ENCODE results near the gene BRD4. TPM values are rescaled to one million over a fixed set of nuclear protein-coding genes. Genes with fewer than 3 reads are reported as not detected.

BRD4 gene
- total and polyA plus RNA-seq, 8 donors, result 10.6 to 113 (median 20.5) TPM

DNA sequence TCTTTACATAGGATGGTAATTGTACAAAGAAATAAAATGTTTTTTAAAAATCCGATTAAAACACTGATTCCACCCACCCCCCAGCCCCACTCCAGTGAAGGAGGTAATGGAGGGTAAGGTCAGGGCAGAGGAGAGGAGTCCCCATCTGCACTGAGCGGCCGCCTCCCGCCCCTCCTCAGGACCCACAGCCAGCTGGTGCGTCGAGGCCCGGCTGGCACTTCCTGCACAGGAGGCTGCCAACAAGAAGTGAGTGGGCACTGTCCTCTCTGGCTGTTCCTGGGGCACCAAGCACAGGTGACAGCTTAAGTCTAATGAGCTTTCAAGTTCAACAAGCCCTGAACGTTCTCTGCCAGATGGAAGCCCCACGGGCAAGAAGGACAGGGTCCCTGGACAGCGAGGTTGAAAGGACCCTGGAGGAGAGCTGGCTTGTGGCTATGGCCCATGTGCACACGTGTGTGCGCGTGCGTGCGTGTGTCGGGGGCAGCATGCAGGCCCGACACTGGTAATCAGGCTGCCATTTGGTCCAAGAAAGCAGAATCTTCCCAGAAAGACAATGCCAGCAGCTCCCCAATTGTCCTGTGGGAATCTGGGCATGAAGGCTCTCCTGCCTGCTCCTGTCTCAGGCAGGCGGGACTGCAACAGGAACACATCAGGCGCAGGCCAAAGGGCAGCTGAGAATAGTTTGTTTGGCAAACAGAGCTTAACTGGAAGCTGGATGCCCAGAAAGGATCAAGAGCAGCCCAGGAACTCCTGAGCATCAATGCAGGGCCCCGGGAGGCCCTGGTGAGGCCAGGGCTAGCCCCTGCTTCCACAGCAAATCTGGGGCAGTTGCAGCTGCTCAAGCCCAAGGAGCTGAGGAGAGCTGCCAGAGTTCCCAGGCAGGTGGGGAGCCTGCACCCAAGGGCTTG lies 85.0 kb downstream of the BRD4 start:
- H3K4me1 ChIP-seq, result peaks cover 54 to 70% (median 60%) of the 10 kb centered on the region in 4 donors
- no peak for TF ChIP-seq POLR2A (IDR thresholded peaks at IDR 0.05)
- TF ChIP-seq POLR2AphosphoS5 (IDR thresholded peaks at IDR 0.05), result peak in 1 of 3 donors; percentile 22
- 61 to 75% (median 70%) methylated on average over 18 to 20 of the region's 20 CpGs for WGBS, 5 donors
- peak overlapping the region; percentile 31 to 91 (median 87) for H3K27ac ChIP-seq
- no peaks in the 10 kb centered on the region for H3K9me3 ChIP-seq
- no peak for DNase-seq
- intact Hi-C loops (cut with DNase I; ENCODE audit: low total_unique reads), result no loop called here
- peaks cover 44 to 93% (median 88%) of the 10 kb centered on the region in 4 donors for H3K36me3 ChIP-seq
- no peak overlapping the region for H3K4me3 ChIP-seq
- no peaks in the 10 kb centered on the region for H3K27me3 ChIP-seq

DNA sequence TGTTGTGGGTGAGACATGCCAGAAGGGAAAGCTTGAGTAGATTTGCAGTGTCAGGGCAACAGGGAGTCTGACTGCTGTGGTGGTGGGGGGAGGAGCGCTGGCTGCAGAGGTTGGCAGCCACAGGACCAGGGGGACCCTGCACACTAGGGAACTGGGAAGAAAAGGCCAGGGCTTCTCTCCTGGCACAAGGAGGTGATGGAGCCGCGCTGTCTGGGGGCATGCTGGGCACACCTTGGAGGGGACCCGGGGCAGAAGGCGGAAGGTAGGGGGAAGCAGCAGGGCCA lies 86.2 kb downstream of the BRD4 start:
- Histone ChIP-seq H3K27ac (peak overlapping the region in 4 of 5 donors; percentile 85 to 91 (median 88)), H3K27me3 (no peaks in the 10 kb centered on the region), H3K4me3 (no peak overlapping the region), H3K36me3 (peaks cover 44 to 95% (median 88%) of the 10 kb centered on the region in 4 donors), H3K9me3 (no peaks in the 10 kb centered on the region), H3K4me1 (peaks cover 43 to 60% (median 51%) of the 10 kb centered on the region in 4 donors)
- DNase-seq, result no peak
- WGBS, 5 donors, result 89 to 94% (median 92%) methylated on average over 5 of the region's 5 CpGs
- TF ChIP-seq POLR2AphosphoS5 (IDR thresholded peaks at IDR 0.05), result no peak
- no peak for TF ChIP-seq EP300 (IDR thresholded peaks at IDR 0.05)
- TF ChIP-seq POLR2A (IDR thresholded peaks at IDR 0.05), result no peak
- TF ChIP-seq, protein P1, sequence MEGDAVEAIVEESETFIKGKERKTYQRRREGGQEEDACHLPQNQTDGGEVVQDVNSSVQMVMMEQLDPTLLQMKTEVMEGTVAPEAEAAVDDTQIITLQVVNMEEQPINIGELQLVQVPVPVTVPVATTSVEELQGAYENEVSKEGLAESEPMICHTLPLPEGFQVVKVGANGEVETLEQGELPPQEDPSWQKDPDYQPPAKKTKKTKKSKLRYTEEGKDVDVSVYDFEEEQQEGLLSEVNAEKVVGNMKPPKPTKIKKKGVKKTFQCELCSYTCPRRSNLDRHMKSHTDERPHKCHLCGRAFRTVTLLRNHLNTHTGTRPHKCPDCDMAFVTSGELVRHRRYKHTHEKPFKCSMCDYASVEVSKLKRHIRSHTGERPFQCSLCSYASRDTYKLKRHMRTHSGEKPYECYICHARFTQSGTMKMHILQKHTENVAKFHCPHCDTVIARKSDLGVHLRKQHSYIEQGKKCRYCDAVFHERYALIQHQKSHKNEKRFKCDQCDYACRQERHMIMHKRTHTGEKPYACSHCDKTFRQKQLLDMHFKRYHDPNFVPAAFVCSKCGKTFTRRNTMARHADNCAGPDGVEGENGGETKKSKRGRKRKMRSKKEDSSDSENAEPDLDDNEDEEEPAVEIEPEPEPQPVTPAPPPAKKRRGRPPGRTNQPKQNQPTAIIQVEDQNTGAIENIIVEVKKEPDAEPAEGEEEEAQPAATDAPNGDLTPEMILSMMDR (IDR thresholded peaks at IDR 0.05), result no peak
- intact Hi-C loops (cut with DNase I; ENCODE audit: low total_unique reads), result no loop called here

DNA sequence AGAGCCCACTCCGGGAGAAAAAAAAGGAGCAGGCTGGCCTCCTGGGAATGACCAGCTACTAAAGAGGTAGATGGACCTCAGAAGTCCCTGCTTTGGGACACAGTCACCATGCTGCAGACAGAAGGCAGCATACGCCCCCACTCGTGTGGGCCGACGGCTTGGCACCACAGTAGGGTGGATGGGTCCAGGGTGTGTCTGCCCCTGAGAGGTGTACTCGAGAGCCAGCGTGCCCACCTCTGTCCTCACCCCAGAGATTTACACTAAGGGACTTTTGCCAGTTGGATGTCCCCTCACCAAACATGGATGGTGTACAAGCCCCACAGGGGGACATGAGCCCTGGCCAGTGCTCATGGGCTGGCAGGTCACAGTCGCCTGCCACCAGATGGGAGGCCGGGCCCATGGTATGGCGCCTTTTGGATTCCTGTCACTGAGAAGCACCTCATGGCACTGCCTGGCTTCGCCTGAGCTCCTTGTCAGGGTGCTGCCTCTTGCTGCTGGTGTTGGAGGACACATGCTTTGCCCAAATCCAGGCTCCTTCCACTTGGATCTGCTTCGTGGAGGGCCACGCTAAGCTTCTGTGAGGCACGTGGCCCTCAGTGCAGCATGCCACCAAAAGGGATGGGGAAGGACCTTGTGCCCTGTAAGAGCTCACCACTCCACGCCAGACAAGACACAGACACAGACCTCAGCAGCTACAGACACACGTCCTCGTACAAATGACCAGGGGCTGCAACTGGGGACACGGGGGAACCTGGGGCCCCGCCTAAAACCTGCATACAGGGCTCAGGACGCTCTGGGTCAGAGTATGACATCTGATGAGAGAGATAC lies 86.8 kb downstream of the BRD4 start:
- Histone ChIP-seq H3K4me1 (peaks cover 37 to 55% (median 45%) of the 10 kb centered on the region in 4 donors), H3K9me3 (no peaks in the 10 kb centered on the region), H3K27ac (peak overlapping the region in 4 of 5 donors; percentile 85 to 91 (median 88)), H3K4me3 (no peak overlapping the region), H3K27me3 (no peaks in the 10 kb centered on the region), H3K36me3 (peaks cover 50 to 96% (median 88%) of the 10 kb centered on the region in 4 donors)
- TF ChIP-seq, protein P1 (IDR thresholded peaks at IDR 0.05), result no peak
- TF ChIP-seq EP300 (IDR thresholded peaks at IDR 0.05) (no peak), POLR2AphosphoS5 (IDR thresholded peaks at IDR 0.05) (no peak), POLR2A (IDR thresholded peaks at IDR 0.05) (no peak)
- intact Hi-C loops (cut with DNase I; ENCODE audit: low total_unique reads), result no loop called here
- WGBS, 5 donors, result 86 to 93% (median 91%) methylated on average over 14 to 20 of the region's 20 CpGs
- DNase-seq, result no peak

DNA sequence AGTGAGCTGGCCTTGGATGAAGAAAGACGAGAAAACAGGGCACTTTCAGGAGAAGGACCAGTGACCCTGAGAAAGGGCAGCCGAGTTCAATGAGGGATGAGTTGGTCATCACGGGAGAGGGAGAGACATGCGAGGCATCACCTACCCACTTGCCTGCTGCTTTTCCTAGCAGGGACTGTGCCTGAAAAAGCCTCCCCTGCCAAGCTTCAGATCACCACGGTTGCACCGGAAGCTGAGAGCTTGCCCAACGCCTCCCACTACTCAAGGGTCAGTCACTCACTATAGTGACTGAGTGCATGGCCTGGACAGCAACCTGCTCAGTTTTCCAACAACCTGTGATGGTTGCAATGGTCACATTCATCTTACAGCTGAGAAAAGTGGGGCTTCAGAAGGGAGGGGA lies 87.5 kb downstream of the BRD4 start:
- intact Hi-C loops (cut with DNase I; ENCODE audit: low total_unique reads), result no loop called here
- 79 to 89% (median 86%) methylated on average over 6 to 7 of the region's 7 CpGs for WGBS, 5 donors
- peaks cover 29 to 47% (median 38%) of the 10 kb centered on the region in 4 donors for H3K4me1 ChIP-seq
- no peaks in the 10 kb centered on the region for H3K27me3 ChIP-seq
- H3K4me3 ChIP-seq, result no peak overlapping the region
- H3K36me3 ChIP-seq, result peaks cover 58 to 98% (median 93%) of the 10 kb centered on the region in 4 donors
- H3K9me3 ChIP-seq, result no peaks in the 10 kb centered on the region
- no peak for DNase-seq
- TF ChIP-seq POLR2A (IDR thresholded peaks at IDR 0.05) (no peak), POLR2AphosphoS5 (IDR thresholded peaks at IDR 0.05) (no peak), EP300 (IDR thresholded peaks at IDR 0.05) (no peak)
- TF ChIP-seq, protein P1 (IDR thresholded peaks at IDR 0.05), result no peak
- peak overlapping the region in 1 of 5 donors; percentile 36 for H3K27ac ChIP-seq

All from stomach (tissue), 9 donors.